Gastroesophageal sphincter (tissue), 4 donors: ENCODE results near the gene SLCO4C1. TPM values are rescaled to one million over a fixed set of nuclear protein-coding genes. Genes with fewer than 3 reads are reported as not detected.

Experiments used
- ATAC-seq: fragments of 150-250 bp; one replicate; pipeline ENCODE4 v1.9.1; 2016; ENCODE audit warnings: mild to moderate bottlenecking, moderate library complexity
- H3K27ac ChIP-seq, 4 donors: fragments of 200-600 bp; sonication (generic) in 3 of 4; 1 replicate in 3 of 4; 2 replicates in 1 of 4; pipeline ENCODE4 v1.5.1; 2016 to 2019
- H3K27me3 ChIP-seq: fragments of 200-600 bp; sonication (generic); one replicate; pipeline ENCODE4 v1.5.1; 2019
- H3K36me3 ChIP-seq, 2 donors: fragments of 200-600 bp; sonication (generic); one replicate each; pipeline ENCODE4 v1.5.1; 2019; ENCODE audit warnings: control low read depth in 1 of 2
- H3K4me1 ChIP-seq, 3 donors: fragments of 200-600 bp; sonication (generic); 1 replicate in 2 of 3; 2 replicates in 1 of 3; pipeline ENCODE4 v1.5.1; 2016 to 2019; ENCODE audit warnings: control low read depth in 2 of 3
- H3K4me3 ChIP-seq, 2 donors: fragments of 200-600 bp; sonication (generic); one replicate each; pipeline ENCODE4 v1.5.1; 2019; ENCODE audit warnings: mild to moderate bottlenecking in 1 of 2, moderate library complexity in 1 of 2
- H3K9me3 ChIP-seq, 3 donors: fragments of 200-600 bp; sonication (generic); one replicate each; pipeline ENCODE4 v1.5.1; 2017 to 2019; ENCODE audit warnings: control low read depth in 2 of 3
- EP300 ChIP-seq: sonication (generic); formaldehyde crosslinking; IDR thresholded peaks from one replicate; pipeline ENCODE4 v1.6.1; 2017; ENCODE audit warnings: antibody characterized with exemption, mild to moderate bottlenecking
- POLR2A ChIP-seq, 2 donors: fragments of 450-650 bp; IDR thresholded peaks; one replicate each; pipeline ENCODE4 v1.6.1; 2017; ENCODE audit warnings: antibody characterized with exemption in 2 of 2, mild to moderate bottlenecking in 2 of 2, moderate library complexity in 1 of 2
- POLR2AphosphoS5 ChIP-seq: sonication (generic); formaldehyde crosslinking; IDR thresholded peaks from one replicate; pipeline ENCODE4 v1.6.1; 2017; ENCODE audit warnings: antibody characterized with exemption
- WGBS, 2 donors: methylation state at CpG; one replicate each; pipeline ENCODE4 v1.1.5; 2018; ENCODE audit warnings: low coverage in 1 of 2; 5-methylcytosine and 5-hydroxymethylcytosine counted together
- total RNA-seq, 4 donors: library from RNA; depleted of rRNA; stranded (reverse); fragments of >200 nt; gene quantifications; one replicate each; pipeline ENCODE4 v1.1.0, GENCODE V29; 2016
- TF ChIP-seq, protein P1 (sequence below), 4 experiments: fragments of 200-600 bp in 2 of 4; fragments of 450-650 bp in 2 of 4; sonication (generic) in 1 of 4; IDR thresholded peaks; one replicate each; pipeline ENCODE4 v1.5.1; 2017 to 2019; ENCODE audit warnings: antibody characterized with exemption in 4 of 4, mild to moderate bottlenecking in 2 of 4, moderate library complexity in 2 of 4

The SLCO4C1 gene
- total RNA-seq, 4 donors from 2014 or later: 0.12 TPM; not detected in 3

GRCh38 chr5:102222772-102223171, 73.3 kb downstream of the SLCO4C1 start:
- no peaks in the 10 kb centered on the region for H3K27me3 ChIP-seq
- TF ChIP-seq POLR2A (IDR thresholded peaks at IDR 0.05) (no peak), EP300 (no peak), POLR2AphosphoS5 (no peak)
- TF ChIP-seq, protein P1, sequence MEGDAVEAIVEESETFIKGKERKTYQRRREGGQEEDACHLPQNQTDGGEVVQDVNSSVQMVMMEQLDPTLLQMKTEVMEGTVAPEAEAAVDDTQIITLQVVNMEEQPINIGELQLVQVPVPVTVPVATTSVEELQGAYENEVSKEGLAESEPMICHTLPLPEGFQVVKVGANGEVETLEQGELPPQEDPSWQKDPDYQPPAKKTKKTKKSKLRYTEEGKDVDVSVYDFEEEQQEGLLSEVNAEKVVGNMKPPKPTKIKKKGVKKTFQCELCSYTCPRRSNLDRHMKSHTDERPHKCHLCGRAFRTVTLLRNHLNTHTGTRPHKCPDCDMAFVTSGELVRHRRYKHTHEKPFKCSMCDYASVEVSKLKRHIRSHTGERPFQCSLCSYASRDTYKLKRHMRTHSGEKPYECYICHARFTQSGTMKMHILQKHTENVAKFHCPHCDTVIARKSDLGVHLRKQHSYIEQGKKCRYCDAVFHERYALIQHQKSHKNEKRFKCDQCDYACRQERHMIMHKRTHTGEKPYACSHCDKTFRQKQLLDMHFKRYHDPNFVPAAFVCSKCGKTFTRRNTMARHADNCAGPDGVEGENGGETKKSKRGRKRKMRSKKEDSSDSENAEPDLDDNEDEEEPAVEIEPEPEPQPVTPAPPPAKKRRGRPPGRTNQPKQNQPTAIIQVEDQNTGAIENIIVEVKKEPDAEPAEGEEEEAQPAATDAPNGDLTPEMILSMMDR (IDR thresholded peaks at IDR 0.05): no peak
- peaks cover 0 to 14% (median 0%) of the 10 kb centered on the region in 3 donors for H3K9me3 ChIP-seq
- ATAC-seq: no peak
- H3K4me1 ChIP-seq: no peaks in the 10 kb centered on the region
- no peak overlapping the region for H3K4me3 ChIP-seq
- H3K27ac ChIP-seq: no peak overlapping the region
- no peaks in the 10 kb centered on the region for H3K36me3 ChIP-seq

DNA sequence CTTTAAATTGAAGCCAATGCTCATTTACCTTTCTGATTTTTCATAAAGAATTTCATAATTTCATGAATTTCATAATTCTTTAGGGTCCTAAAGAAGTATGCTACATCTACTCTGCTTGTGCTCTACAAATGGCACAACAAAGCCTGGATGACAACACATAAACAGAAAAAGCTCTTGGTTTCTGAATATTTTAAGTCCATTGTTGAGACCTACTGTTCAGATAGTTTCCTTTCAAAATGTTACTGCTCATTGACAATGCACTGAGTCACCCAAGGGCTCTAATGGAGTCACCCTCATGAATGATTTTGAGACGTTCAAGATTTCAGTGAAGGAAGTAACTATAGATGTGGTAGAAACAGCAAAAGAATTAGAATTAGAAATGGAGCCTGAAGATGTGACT, 74.1 kb downstream of the SLCO4C1 start:
- WGBS, 2 donors: 73 to 100% methylated on average over 1 of the region's 1 CpG
- no peaks in the 10 kb centered on the region for H3K36me3 ChIP-seq
- H3K4me1 ChIP-seq: no peaks in the 10 kb centered on the region
- TF ChIP-seq EP300 (no peak), POLR2A (IDR thresholded peaks at IDR 0.05) (no peak), POLR2AphosphoS5 (no peak)
- TF ChIP-seq, protein P1 (IDR thresholded peaks at IDR 0.05): no peak
- no peak overlapping the region for H3K4me3 ChIP-seq
- no peak overlapping the region for H3K27ac ChIP-seq
- no peaks in the 10 kb centered on the region for H3K27me3 ChIP-seq
- peaks cover 0 to 14% (median 0%) of the 10 kb centered on the region in 3 donors for H3K9me3 ChIP-seq
- ATAC-seq: no peak

- no peak for TF ChIP-seq POLR2AphosphoS5
- peaks cover 0 to 9% (median 0%) of the 10 kb centered on the region in 3 donors for H3K9me3 ChIP-seq
- WGBS, 2 donors: 86 to 100% methylated on average over 1 of the region's 1 CpG
- no peaks in the 10 kb centered on the region for H3K4me1 ChIP-seq
- no peak overlapping the region for H3K4me3 ChIP-seq
- no peaks in the 10 kb centered on the region for H3K27me3 ChIP-seq
- ATAC-seq: no peak
- H3K36me3 ChIP-seq: no peaks in the 10 kb centered on the region
- H3K27ac ChIP-seq: no peak overlapping the region
Observed at GRCh38 chr5:102218159-102218558, 77.9 kb downstream of the SLCO4C1 start.

GRCh38 chr5:102216678-102217077, 79.4 kb downstream of the SLCO4C1 start:
- ATAC-seq: no peak
- Histone ChIP-seq H3K27me3 (no peaks in the 10 kb centered on the region), H3K4me1 (no peaks in the 10 kb centered on the region), H3K36me3 (no peaks in the 10 kb centered on the region), H3K27ac (no peak overlapping the region), H3K4me3 (no peak overlapping the region), H3K9me3 (peaks cover 0 to 4% (median 0%) of the 10 kb centered on the region in 3 donors)
- no peak for TF ChIP-seq POLR2AphosphoS5
- TF ChIP-seq POLR2A (IDR thresholded peaks at IDR 0.05): no peak
- WGBS, 2 donors: 26 to 34% methylated on average over 4 of the region's 4 CpGs

- Histone ChIP-seq H3K36me3 (no peaks in the 10 kb centered on the region), H3K4me1 (no peaks in the 10 kb centered on the region), H3K27me3 (no peaks in the 10 kb centered on the region), H3K9me3 (no peaks in the 10 kb centered on the region), H3K27ac (no peak overlapping the region), H3K4me3 (no peak overlapping the region)
- no peak for ATAC-seq
- TF ChIP-seq POLR2A (IDR thresholded peaks at IDR 0.05) (no peak), POLR2AphosphoS5 (no peak), EP300 (no peak)
- TF ChIP-seq, protein P1 (IDR thresholded peaks at IDR 0.05): no peak
- 95 to 100% methylated on average over 1 of the region's 1 CpG for WGBS, 2 donors
Observed at GRCh38 chr5:102211165-102211564, 84.9 kb downstream of the SLCO4C1 start.

DNA sequence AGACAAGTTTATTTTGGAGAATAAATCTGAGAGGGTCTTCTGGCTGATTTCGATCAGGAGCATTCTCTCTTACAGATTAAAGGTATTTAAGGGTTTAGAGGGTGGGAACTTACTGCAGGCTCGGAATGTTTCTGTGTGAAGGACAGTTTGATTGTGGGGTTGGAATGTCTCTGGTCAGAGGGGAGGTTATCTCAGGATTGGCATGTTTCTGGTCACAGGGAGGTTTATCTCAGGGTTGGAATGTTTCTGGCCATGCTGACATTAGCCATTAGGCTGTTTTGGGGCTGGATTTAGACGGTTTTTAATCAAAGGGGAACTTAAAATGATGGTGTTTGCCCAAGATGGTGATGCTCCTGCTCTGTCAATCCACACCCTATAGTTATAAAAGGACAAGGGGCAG, 95.2 kb downstream of the SLCO4C1 start:
- WGBS, 2 donors: 41 to 43% methylated on average over 3 of the region's 3 CpGs
- no peak for ATAC-seq
- Histone ChIP-seq H3K27ac (no peak overlapping the region), H3K36me3 (no peaks in the 10 kb centered on the region), H3K4me3 (no peak overlapping the region), H3K4me1 (no peaks in the 10 kb centered on the region), H3K27me3 (no peaks in the 10 kb centered on the region), H3K9me3 (peaks cover 0 to 17% (median 0%) of the 10 kb centered on the region in 3 donors)
- TF ChIP-seq, protein P1 (IDR thresholded peaks at IDR 0.05): no peak
- TF ChIP-seq EP300 (no peak), POLR2A (IDR thresholded peaks at IDR 0.05) (no peak), POLR2AphosphoS5 (no peak)
